CD4-positive, alpha-beta T cell treated with Interleukin-17A for 1 hour (primary cell): ENCODE data around the gene RASA1.
"Not testable (repeated sequence)": the region's sequence is repeated elsewhere in the genome, so short reads cannot be mapped to it uniquely, and the experiment has no call there.

Experiments
- DNase-seq: peaks from one replicate; pipeline ENCODE4 v3.0.0-alpha.2; 2020

The RASA1 gene

DNA sequence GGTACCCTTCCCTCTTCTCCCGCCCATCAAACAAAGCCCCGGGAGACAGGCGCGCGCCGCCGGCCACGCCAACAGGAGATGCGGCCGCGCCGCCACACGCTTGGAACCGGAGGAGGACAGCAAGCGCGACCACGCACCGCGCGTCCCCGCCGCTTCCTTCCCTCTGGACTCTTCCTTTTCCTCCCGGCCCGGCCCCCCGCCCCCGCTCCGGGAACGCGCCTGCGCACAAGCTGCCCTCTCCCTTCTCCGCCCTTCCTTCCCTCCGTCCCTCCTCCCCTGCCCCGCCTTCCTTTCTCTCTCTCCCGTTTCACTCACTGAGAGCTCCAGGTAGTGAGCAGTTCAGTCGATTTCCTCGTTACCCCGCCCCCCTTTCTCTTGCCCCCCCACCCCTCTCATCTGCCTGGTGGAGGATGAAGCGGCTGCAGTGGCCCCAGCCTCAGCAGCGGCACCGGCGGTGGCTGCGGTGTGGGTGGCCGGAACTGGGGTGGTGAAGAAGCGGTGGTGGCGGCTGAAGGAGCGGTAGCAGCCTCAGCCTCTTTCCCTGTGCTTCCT lies at the start of gene RASA1:
Gene RASA1 (plus strand): TSS at position 310 of the 552 bp plus-strand sequence. CDS start 569 bp downstream, outside the sequence.
- peak; percentile 85 for DNase-seq

DNA sequence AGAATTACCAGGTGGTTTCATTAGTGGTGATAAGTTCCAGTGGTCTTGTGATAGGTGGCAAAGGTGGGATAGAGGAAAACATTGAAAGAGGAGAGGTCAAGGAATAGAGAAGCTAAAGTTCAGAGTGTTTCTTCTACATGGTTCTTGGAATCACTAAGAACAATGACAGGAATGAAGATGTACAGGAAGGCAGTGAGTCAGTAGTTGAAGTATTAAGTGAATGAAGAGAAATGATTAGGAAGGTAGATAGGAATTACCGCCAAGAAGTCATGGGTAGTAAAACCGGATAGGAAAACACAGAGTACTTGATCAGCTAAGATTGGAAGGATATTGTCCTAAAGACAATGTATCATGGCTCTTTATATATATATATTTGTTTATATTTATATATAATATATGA lies 37.9 kb upstream of the RASA1 start:
- DNase-seq, result no peak

DNA sequence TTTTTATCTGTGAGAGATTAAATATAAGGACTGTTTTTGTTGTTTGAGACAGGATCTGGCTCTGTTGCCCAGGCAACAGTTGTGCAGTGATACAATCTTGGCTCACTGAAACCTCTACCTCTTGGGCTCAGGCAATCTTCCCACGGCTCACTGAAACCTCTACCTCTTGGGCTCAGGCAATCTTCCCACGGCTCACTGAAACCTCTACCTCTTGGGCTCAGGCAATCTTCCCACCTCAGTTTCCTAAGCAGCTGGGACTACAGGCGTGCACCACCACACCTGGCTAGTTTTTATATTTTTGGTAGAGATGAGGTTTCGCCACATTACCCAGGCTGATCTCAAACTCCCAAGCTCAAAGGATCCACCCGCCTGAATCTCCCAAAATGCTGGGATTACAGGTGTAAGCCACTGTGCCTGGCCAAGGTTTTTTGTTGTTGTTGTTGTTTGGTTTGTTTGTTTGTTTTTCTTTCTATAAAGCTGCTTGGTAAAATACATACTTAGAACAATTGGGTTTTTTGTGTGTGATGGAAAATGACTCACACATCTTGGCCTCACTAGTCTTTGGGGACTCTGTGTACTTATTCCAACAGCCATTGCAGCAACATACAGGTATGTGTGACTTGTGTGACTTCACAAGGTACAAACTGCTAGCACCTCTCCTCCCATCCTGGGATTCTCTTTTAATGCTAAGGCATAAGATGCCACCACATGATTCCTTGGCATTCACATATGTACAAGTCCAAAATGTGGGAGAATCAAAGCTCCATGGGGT lies 36.5 kb upstream of the RASA1 start:
- peak; percentile 25 for DNase-seq

DNA sequence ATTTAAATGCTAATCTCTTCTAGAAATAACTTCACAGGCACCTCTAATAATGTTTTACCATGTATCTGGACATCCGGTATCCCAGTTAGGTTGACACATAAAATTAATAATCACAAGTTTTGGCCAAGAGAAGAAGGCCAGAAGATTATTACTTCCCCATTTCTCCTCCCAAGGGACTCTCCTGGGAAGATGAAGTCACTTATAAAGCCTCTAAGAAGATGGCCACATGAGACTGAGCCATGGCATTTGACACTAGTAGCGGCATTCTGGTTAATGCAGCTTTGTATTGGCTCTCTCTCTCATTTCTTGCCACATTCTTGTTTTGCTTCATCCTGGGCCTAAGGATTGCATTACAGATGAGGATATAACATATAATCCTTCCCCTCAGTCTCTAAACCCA lies 34.5 kb upstream of the RASA1 start:
- DNase-seq, result no peak

DNA sequence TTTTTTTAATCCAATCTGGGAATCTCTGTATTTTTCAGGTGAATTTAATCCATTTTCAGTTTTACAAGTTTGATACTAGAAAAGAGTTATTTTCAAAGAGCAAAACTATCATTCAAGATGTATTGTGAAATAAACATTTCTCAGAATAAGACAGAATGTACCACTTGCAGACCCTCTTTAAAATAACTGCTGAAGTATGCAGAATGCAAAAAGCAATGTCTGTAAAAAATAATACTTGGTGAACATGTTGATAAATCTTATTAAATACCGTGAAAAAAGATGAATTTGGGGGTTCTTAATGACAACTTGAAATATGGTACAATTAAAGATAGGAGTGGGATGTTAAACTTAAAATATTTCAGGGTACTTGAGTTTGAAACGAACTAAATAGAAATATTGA lies 26.1 kb upstream of the RASA1 start:
- DNase-seq, result no peak

DNA sequence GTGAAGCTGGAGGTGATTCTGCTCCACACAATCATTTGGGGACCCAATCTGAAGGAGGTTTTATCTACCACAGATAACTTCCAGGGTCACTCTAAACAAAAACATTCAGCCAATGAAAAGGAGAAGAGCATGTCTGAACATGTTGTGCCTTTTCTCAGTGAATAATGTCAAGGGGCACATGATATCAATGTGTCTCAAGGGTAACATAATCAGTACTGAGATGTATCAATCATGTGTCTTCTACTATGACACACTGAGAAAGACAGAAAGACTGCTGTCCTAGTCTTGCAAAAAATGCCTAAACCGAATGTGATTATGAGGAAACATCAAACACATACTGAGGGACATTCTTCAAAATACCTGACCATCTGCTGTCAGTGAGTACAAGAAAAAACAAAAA lies 25.4 kb upstream of the RASA1 start:
- DNase-seq, result no peak

DNA sequence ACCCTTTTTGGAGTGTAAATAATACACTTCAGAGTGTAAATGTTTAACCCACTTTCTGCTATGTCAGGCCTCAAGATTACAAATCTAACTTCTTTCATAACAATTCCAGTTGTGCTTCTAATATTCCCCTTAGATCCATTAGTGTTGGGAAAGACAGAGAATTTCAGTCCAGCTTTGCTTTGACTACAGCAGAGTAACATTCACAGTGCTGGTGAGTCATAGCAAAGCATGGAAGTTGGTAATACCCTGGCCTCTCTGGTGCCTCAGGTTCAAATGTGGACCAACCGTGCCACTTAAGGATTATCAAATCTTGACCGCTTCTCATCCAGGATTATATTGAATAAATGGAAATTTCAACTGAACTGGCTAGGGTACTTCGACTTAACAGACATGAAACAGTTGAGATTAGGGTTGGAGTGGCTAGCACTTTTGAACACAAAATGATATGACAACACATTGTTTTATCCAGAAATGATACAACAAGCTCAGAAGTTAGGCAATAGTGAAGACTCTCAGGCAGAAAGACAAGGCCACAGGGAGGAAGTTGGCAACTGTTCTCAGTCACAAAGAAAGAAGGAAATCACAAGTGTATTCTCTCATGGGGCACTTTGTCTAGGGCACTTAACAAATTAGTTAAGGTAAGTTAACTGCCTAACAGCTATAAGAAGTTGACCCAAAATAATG lies 24.4 kb upstream of the RASA1 start:
- DNase-seq, result no peak

DNA sequence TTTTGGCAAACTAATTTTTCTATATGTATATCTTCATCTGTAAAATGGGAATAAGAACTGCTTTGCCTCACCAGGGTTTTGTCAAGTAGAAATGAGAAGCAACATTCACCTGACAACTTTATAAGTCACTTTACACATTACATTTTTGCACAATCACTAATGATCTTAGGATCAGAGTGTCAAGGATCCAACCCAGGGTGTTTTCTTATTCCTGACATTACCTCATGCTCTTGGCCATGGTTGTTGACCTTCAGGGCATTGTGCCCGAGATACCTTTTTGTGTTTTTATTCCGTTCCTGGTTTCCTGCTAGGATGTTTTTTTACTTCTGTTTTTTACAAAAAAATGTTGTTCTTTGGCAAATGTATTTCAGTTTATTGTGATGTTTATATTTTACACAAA lies 22.2 kb upstream of the RASA1 start:
- DNase-seq, result no peak

DNA sequence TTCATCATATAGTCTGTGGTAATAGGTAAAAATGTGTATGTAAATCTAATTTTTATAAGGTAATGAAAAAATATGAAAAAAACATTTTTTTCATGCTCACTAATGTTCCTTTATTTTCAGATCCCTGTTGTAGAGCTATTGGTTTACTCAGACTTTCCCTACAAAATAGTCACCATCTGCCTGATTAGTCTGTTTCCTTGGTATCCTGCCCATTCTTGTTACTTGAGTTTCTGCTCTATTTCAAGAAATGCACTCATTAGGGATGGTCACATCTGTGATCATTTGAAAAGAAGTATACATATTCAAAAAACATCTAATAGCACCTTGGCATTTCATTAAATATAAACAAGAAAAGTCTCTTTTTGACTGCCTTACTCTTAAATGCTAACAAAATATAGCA lies 21.6 kb upstream of the RASA1 start:
- no peak for DNase-seq

DNA sequence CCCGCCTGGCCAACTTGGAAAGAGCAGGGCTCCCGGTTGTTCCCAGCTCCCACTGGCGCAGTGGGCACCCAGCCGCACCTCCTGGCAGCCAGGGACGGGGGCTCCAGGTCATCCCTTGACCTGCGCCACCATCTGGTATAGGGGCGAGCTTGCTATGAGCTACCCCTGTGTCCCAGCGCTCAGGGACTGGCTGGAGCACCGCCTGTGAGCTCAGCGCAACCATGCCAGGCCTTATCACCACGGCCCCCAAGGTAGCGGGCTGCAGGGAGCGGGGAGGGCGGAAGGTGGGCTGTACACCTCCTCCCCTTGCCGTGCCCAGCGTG lies 15.4 kb upstream of the RASA1 start:
- DNase-seq, result no peak

DNA sequence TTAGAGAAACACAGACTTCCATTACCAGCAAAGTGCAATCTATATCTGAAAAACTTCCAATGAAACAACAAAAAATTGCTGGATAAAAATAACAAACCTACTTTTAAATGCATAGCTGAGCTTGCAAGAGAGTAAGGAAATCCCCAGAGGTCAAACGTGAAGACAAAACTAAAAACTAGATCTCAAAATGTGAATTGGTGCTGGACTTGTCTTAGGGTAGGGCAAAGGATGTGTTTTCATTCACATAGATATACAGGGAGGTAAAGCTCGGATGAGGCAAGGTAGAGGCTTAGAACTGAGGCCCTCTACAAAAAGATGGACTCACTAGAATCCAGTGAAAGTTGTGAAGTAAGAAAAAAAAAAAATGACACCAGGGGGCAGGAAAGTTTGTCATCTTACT lies 13.6 kb upstream of the RASA1 start:
- DNase-seq, result no peak

DNA sequence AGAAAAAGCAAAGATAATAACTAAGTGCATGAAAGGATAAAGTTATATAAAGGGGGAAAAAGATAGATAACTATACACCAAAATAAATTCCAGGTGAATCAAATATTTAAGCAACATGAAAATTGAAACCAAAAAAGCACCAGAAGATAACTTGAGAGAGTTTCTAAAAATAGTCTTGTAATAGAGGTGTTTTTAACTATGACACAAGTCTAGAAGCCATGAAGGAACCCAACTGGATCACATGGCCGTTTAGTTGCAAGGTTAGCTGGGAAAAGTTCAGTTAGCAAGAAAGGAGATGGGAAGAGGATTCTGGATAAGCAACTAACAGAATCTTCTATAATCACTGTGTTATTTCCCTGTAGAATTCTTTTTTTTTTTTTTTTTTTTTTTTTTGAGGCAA lies 9.2 kb upstream of the RASA1 start:
- DNase-seq, result no peak

DNA sequence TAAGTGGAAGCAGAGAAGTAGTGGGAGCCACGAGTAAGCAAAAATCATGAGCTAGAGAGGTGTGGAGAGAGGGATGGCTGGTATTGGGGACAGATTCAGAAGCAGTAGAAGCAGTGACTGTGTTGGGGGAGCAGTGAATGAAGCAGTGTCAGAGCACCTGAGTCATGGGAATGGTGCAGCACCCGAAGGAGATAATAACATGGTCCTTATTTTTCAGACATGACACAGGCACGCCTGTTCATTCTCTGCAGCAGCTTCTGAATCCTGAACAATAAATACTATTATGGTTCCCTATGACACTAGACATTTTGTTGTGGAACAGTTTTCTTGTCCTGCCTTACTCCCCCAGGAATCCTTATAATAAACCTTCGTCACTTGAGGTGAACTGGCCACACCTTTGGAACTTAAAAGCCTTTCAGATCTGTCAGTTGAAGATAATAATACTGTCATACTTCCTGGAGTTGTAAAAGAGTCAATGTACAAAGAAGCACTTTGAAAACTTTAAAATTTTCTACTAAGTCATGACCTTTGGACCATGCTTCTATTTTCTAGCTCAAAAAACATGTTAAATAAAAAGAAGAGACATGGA lies 7.0 kb upstream of the RASA1 start:
- no peak for DNase-seq

DNA sequence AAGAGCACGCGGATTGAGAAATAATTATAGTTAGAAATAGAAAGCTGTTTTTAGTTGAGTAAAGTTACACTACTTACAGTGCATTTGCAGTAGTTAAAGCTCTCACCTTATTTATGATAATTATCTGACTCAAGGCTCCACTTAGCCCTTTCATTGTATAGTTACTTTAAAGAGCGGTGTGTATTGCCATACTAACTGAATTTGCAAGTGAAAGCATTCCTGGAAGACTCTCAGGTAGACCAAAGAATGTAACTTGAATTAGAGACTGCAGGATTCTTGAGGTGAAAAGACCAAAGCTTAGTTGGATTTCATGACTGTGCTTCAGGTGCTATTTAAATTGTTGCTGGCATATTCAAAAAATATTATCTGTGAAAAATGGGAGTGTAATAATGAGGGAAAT lies 4.2 kb upstream of the RASA1 start:
- DNase-seq, result no peak

DNA sequence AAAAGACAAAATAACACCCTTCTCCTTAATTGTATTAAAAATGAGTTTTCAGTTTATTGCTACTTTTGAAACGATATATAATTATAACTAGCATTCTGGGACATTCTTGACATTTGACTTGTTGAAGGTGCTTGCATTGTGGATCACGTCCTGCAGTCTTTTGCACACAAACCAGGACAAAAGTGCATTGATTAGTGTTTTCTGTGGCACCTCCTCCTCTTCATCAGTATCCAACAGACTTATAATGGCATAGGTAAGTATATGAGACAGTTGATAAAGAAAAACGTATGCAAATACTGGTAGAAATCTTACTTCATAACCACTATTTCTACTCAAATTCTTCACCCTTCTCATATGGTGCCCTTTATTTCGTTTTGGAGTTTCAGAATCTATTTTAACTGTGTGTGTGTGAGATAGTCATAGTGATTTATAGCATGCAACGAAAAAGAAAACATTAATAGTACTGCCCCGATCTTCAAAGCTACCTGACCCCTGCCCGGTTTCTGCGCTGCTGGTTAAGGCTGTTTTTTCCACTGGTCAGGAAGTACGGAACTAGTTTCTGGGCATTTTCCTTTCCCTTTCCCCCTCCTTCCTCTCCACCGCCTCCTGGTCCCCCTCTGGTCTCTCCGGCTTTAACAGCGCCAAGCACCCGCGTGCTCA lies 639 bp upstream of the RASA1 start:
- no peak for DNase-seq

DNA sequence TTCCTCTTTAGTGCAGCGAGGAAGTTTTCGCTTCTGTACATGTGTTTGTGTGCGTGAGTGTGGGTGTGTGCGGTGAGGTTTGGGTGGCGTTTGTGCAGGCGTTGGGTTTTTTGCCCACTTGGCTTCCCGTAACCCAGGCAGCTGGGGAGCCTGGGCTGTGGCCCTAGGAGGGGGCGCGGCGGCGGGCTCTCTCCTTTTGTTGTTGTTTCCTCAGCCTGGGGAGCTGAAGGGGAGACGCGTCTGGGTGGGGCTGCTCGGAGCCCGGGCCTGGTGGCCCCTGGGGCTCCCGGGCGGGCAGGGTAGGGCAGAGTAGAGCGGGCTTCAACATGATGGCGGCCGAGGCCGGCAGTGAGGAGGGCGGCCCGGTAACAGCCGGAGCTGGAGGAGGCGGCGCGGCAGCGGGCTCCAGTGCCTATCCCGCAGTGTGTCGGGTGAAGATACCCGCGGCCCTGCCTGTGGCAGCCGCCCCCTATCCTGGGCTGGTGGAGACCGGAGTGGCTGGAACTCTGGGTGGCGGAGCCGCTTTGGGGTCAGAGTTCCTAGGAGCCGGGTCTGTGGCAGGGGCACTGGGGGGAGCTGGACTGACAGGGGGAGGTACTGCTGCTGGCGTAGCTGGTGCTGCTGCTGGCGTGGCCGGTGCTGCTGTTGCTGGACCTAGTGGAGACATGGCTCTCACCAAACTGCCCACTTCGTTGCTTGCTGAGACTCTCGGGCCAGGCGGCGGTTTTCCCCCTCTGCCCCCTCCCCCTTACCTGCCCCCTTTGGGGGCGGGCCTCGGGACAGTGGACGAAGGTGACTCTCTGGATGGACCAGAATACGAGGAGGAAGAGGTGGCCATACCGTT lies 665 bp downstream of the RASA1 start:
- DNase-seq, result no peak

DNA sequence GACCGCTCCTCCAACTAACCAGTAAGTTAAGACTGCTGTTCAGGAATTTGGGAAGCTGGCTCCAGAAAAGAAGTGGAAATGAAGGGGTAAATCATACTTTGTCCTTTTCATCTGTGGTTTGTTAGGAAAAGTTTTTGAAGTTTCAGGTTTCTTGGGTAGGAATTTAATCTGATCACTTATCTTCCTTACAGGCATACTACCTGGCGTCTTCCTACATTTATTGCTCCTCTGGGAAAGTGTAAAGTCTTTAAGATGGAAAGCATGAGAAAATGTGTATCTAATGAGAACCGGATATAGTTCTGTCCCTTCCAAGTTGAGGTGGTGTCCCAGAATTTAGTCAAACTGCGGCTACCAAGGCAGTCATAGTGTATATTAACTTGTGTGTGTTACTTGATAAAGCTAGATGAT lies 1.3 kb downstream of the RASA1 start:
- DNase-seq, result no peak

DNA sequence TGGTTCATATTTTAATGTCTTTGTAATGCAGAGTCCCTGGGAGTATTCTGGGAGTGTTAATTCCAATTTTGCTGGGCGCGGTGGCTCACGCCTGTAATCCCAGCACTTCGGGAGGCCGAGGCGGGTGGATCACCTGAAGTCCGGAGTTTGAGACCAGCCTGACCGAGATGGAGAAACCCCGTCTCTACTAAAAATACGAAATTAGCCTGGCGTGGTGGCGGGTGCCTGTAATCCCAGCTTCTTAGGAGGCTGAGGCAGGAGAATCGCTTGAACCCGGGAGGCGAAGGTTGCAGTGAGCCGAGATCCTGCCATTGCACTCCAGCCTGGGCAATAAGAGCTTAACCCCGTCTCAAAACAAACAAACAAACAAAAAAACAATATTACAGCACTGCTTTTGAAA lies 3.2 kb downstream of the RASA1 start:
- DNase-seq, result not testable (repeated sequence)

DNA sequence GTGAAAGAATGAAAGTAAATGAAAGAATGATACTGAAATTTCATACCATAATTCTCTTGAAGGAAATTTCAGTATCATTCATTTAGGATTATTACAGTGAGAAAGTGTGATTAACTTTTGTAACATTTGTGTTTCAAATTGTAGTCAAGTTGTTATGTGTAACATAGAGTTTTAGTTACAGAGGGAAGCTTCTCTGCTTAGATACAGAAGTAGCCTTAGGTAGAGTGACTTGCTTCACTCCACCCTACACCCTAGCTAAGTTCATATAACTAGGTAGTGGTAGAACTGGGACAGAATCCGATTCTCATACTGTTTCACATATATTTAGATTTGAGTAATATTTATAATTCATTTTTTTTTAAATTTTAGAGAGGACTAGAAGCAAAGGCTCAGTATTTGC lies 9.0 kb downstream of the RASA1 start:
- DNase-seq, result no peak

DNA sequence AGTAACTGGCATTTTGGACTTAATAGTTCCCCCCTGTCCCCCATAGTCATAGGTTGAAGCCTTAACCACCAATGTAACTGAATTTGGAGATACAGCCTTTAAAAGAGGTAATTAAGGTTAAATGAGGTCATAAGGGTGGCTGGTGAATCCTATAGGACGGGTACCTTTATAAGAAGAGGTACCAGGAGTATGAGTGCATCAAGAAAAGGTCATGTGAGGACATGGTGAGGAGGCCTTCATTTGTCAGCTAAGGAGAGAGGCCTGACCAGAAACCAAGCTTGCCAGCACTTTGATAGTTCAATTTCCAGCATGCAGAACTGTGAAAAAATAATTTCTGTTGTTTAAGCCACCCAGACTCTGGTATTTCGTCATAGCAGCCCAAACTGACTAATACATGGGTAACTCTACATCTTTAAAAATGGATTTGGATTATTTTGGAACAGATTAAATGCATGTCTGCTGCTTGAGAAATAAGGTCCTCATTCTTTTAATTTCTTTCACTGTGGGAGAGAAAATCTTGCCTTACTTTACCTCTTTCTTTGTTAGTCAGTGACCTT lies 9.7 kb downstream of the RASA1 start:
- no peak for DNase-seq

DNA sequence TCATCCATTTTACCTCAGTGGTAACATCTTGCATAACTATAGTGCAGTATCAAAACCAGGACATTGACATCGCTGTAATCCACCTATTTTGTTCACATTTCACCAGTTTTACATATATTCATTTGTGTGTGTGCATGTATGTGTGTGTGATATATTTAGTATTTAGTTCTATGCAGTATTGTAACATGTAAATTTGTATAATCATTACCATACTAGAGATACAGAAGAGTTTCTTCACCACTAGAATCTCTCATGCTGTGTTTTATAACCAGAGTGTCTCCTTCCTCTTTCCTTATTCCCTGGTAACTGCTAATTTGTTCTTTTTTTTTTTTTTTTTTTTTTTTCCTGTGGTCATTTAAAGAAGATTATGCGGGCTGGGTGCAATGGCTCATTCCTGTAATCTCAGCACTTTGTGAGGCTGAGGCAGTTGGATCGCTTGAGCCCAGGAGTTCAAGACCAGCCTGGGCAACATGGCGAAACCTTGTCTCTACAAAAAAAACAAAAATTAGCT lies 11.0 kb downstream of the RASA1 start:
- DNase-seq, result no peak

DNA sequence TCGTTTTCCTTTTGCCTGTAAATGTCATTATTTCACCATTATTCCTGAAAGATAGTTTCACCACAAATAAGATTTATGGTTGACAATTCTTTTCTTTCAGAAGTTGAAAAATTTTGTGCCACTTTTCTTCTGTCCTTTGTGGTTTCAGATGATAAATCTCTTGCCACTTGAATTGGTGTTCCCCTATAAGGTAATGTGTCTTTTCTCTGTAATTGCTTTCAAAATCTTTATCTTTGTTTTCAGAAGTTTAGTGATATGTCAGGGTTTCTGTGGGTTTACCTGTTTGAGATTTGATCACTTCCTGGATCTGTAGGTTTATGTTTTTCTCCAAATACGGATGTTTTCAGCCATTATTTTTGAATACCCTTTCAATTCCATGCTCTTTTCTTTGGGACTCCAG lies 14.6 kb downstream of the RASA1 start:
- peak; percentile 59 for DNase-seq
